ENCODE data around the gene OBI1. TPM values are rescaled to one million over a fixed set of nuclear protein-coding genes. Genes with fewer than 3 reads are reported as not detected.

The OBI1 gene
- total and polyA plus RNA-seq, 3 donors from 2014 or later: 14.8 to 27.9 (median 26.8) TPM

- no peaks in the 10 kb centered on the region for H3K9me3 ChIP-seq
- no peaks in the 10 kb centered on the region for H3K27me3 ChIP-seq
- no peak for TF ChIP-seq POLR2A (IDR thresholded peaks at IDR 0.05)
- TF ChIP-seq, protein P1, sequence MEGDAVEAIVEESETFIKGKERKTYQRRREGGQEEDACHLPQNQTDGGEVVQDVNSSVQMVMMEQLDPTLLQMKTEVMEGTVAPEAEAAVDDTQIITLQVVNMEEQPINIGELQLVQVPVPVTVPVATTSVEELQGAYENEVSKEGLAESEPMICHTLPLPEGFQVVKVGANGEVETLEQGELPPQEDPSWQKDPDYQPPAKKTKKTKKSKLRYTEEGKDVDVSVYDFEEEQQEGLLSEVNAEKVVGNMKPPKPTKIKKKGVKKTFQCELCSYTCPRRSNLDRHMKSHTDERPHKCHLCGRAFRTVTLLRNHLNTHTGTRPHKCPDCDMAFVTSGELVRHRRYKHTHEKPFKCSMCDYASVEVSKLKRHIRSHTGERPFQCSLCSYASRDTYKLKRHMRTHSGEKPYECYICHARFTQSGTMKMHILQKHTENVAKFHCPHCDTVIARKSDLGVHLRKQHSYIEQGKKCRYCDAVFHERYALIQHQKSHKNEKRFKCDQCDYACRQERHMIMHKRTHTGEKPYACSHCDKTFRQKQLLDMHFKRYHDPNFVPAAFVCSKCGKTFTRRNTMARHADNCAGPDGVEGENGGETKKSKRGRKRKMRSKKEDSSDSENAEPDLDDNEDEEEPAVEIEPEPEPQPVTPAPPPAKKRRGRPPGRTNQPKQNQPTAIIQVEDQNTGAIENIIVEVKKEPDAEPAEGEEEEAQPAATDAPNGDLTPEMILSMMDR (IDR thresholded peaks at IDR 0.05): no peak
- H3K4me1 ChIP-seq: no peaks in the 10 kb centered on the region
- intact Hi-C loops (cut with DNase I; ENCODE audit: low total_unique reads): no loop called here
- 71 to 72% methylated on average over 5 of the region's 5 CpGs for WGBS, 2 donors
- H3K27ac ChIP-seq: no peak overlapping the region
- no peak for DNase-seq
- no peaks in the 10 kb centered on the region for H3K36me3 ChIP-seq (ENCODE audit: low read depth, missing control alignments)
- no peak overlapping the region for H3K4me3 ChIP-seq
Observed at GRCh38 chr13:78572459-78572858, 86.5 kb downstream of the OBI1 start.

- TF ChIP-seq, protein P1 (IDR thresholded peaks at IDR 0.05): no peak
- TF ChIP-seq POLR2A (IDR thresholded peaks at IDR 0.05): no peak
- H3K9me3 ChIP-seq: no peaks in the 10 kb centered on the region
- H3K4me3 ChIP-seq: no peak overlapping the region
- no peaks in the 10 kb centered on the region for H3K4me1 ChIP-seq
- no peak for DNase-seq
- no peak overlapping the region for H3K27ac ChIP-seq
- intact Hi-C loops (cut with DNase I; ENCODE audit: low total_unique reads): no loop called here
- 84 to 97% methylated on average over 1 of the region's 1 CpG for WGBS, 2 donors
- H3K27me3 ChIP-seq: no peaks in the 10 kb centered on the region
- no peaks in the 10 kb centered on the region for H3K36me3 ChIP-seq (ENCODE audit: low read depth, missing control alignments)
Observed at GRCh38 chr13:78569029-78569428, 89.9 kb downstream of the OBI1 start.

- Histone ChIP-seq H3K4me1 (no peaks in the 10 kb centered on the region), H3K4me3 (no peak overlapping the region), H3K27me3 (no peaks in the 10 kb centered on the region), H3K36me3 (ENCODE audit: low read depth, missing control alignments) (no peaks in the 10 kb centered on the region), H3K27ac (no peak overlapping the region), H3K9me3 (no peaks in the 10 kb centered on the region)
- DNase-seq: no peak
- intact Hi-C loops (cut with DNase I; ENCODE audit: low total_unique reads): no loop called here
- WGBS, 2 donors: 55 to 68% methylated on average over 5 of the region's 5 CpGs
- TF ChIP-seq, protein P1 (IDR thresholded peaks at IDR 0.05): no peak
- no peak for TF ChIP-seq POLR2A (IDR thresholded peaks at IDR 0.05)
Observed at GRCh38 chr13:78566631-78567030, 92.3 kb downstream of the OBI1 start.

Other genes with a start within 250 kb of the OBI1 start
- 1 to 10 TPM; 1.2 to 1.3 TPM for gene POU4F1, start 55.6 kb downstream of the OBI1 start, total RNA-seq
- gene POU4F1, start 55.6 kb downstream of the OBI1 start, polyA plus RNA-seq (ENCODE audit: insufficient read depth, low read depth, low replicate concordance): 0.57 TPM